ENCODE data around the gene LARP6.

LARP6 gene

DNA sequence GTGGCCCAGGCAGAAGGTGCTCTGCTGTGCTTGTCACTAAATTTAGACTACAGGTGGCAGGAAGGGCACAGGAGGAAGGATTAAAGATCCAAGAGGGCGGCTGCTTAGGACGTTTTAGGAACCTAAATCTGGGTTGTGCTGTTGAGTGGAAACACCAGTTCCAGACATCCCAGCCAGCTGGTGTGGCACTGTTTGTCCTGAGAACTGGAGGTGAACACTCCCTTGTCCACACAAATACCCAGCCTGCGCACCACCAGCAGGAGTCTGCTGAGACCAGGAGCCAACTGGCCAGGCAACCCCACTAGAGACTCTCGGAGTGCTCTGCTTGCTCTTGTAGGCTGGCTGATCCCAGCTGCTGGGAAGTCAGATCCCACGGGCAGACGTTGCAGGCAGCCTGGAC, 60.3 kb downstream of the LARP6 start:
- DNase-seq (ENCODE audit: low spot score): no peak

DNA sequence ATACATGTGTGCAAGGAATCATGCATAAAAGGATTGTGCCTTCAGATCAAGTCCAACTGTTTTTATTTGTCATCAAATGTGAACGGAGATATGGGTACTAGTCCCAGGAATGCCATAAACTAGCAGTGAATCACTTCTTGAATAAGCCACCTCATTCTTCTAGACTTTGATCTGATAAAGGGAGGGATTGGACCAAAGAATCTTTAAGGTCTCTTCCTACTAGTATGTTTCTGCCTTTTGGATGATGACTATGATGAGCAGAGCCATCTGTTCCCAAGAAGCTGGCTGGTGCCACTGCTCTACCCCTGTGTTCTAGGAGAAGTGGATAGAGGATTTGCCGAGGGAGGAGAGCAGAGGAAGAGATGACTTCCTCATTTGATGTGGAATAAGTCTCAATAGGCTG, 61.8 kb downstream of the LARP6 start:
- no peak for DNase-seq (ENCODE audit: low spot score)

DNA sequence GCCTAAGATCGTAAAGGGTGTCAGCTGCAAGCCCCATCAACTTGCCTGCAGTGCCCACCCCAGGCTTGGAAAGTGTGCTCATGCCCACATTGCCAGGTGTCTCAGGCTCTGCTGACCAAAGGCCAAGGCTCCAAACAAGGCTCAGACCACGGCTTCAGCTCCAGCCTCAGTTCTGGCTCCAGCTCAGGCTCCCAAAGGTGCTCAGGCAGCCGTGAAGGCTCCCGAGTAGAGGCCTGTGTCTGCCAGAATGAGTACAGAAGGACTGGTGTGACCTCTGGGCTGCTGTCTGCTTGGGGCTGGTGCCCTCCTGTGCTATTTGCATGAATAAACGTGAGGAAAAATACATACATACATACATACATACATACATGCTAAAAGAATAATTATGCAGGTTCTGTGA, 62.7 kb downstream of the LARP6 start:
- DNase-seq (ENCODE audit: low spot score): no peak

DNA sequence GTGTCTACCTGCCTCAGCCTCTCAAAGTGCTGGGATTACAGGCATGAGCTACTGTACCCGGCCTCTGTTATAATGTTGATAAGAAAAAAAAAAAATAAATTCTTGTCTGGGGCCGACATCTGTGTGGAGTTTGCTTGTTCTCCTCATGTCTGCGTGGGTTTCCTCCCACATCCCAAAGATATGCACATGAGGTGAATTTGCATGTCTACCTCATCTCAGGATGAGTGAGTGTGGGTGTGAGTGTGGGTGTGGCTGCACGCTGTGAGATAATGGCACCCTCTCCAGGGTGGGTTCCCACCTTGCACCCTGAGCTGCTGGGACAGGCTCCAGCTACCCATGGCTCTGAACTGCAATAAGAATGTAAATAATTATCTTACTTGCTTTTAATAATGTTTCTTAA, 64.7 kb downstream of the LARP6 start:
- DNase-seq (ENCODE audit: low spot score): no peak

DNA sequence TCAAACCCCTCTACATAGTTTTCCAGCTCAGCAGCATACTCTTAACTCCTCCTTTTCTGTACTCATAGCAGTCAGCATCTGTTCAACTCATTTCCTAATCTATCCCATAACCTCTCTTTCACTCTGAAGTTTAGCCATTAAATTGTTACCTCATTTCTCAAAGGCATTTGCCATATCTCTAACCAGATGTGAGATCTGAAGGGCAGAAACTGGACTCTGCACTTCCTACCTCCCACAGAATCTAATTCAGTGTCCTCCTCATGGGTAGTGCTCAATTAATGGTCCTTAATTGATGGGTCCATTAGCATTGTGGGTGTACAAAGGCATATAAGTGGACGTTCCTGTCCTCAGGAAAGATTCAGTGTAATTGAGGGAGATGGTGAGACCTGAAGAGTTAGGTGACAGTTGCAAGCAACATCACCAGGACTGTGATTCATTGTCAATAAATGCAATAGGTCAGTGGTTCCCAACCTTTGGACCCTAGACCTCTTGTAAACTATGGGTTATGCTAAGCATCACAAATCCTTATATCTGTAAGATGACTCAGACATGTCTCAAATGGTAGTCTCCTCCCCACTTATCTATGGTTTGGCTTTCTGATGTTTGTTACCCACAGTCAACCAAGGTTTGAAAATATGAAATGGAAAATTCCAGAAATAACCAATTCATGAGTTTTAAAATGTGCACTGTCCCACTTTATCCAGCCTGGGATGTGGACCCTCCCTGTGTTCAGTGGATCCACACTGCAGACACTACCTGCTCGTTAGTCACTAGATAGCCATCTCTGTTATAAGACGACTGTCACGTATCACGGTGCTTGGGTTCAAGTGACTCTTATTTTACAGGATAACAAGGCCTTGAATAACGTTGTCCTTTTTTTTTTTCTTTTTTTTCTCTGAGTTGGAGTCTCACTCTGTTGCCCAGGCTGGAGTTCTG, 65.6 kb downstream of the LARP6 start:
- no peak for DNase-seq (ENCODE audit: low spot score)

DNA sequence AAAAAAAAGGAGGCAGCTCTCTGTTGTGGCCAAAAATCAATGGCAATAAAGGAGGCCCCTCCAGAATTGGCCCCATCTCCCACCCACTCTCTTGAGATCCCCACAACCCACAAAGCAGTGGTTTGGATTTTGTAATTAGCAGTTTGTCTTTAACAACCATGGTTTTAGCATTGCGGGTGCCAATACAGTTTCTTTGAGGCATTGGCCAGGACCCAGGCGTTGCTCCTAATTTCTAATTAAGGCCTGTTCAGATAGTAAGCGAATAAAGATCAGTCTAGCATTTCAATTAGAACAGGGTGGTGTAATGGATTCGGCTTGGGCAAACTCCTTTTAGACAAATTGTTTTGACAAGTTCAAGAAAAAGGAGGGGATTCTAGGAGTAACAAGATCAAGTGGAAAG, 67.0 kb downstream of the LARP6 start:
- no peak for DNase-seq (ENCODE audit: low spot score)

DNA sequence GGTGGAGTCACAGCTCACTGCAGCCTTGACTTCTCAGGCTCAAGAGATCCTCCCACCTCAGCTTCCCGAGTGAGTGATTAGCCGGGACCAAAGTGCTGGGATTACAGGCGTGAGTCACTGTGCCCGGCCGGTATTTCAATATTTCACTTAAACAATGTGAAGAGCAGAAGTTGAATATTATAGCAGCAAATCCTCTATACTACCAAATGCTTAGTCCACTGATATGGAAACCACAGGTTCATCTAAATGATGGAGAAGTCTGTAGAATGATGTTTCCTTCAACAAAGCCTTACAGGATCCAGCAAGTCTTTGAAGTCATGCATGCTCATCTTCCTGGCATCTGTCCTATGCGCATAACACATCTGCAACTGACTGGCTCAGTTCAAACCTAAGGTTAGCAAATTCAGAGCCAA, 70.3 kb downstream of the LARP6 start:
- DNase-seq (ENCODE audit: low spot score): no peak

DNA sequence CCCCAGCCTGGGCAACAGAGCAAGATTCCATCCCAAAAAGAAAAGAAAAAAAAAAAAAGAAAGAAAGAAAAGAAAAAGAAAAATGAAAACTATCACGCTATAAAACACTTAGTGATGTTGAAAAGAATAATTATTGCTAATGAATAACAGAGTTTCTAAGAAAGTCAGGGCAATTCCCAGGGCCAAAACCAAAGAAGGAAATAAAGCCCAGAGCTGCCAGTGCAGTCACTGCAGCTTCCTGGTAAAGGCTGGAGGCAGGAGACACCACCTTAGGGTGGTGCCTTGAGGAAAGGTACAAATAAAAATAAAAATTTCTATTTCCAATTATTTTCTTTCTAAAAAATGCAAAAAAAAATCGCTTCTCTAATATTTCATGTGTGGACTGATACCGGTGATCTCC, 70.9 kb downstream of the LARP6 start:
- DNase-seq (ENCODE audit: low spot score): no peak

DNA sequence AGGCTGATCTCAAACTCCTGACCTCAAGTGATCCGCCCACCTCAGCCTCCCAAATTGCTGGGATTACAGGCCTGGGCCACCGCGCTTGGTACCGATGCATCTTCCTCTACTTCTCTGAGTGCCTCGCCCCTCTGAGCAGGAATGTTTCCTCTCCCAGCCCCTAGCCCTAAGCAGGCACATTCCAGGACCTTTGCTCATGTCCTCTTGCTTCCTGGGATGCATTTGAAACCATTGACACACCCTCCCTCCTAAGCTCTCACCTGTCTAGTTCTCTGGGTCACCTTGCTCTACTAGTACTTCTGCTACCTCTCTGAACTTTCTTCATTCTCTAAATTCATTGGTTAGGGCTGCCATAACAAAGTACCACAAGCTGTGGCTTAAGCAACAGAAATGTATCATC, 72.7 kb downstream of the LARP6 start:
- DNase-seq (ENCODE audit: low spot score): no peak

All from activated CD4-positive, alpha-beta T cell treated with anti-CD3 and anti-CD28 coated beads, Interleukin-2, Interleukin-4, amounts not matched to agents 100 ng/mL and 50 ng/mL, durations not matched to agents 16 hours and 8 hours (primary cell).